Lower lobe of right lung (tissue), 2 donors: ENCODE measurements around the gene PPHLN1. TPM values are rescaled to one million over a fixed set of nuclear protein-coding genes. Genes with fewer than 3 reads are reported as not detected.
"Not testable (repeated sequence)": the region's sequence is repeated elsewhere in the genome, so short reads cannot be mapped to it uniquely, and the experiment has no call there.

Experiments
- ATAC-seq, 2 donors: fragments of 200-7000 bp; cut with Tn5 transposase; one replicate each; pipeline ENCODE4 v1.9.1; 2020 to 2022; ENCODE audit warnings: mild to moderate bottlenecking in 2 of 2, moderate library complexity in 2 of 2
- DNase-seq: peaks from one replicate; pipeline ENCODE4 v3.0.0-alpha.2; 2020
- H3K27ac ChIP-seq: fragments of 200-600 bp; one replicate; pipeline ENCODE4 v1.8.0; 2022
- H3K27me3 ChIP-seq: fragments of 200-600 bp; one replicate; pipeline ENCODE4 v1.8.0; 2022; ENCODE audit warnings: low read depth
- H3K36me3 ChIP-seq: fragments of 200-600 bp; one replicate; pipeline ENCODE4 v1.8.0; 2022; ENCODE audit warnings: mild to moderate bottlenecking
- H3K4me1 ChIP-seq: fragments of 200-600 bp; one replicate; pipeline ENCODE4 v1.8.0; 2022
- H3K4me3 ChIP-seq: fragments of 200-600 bp; one replicate; pipeline ENCODE4 v1.8.0; 2022; ENCODE audit warnings: mild to moderate bottlenecking
- H3K9me3 ChIP-seq: fragments of 200-600 bp; one replicate; pipeline ENCODE4 v1.8.0; 2022
- intact Hi-C: fragments of 100-400 bp; cut with DNase I; formaldehyde crosslinking; loops from one replicate; pipeline ENCODE4 v1.11.0; 2022
- total RNA-seq: library from RNA; stranded (reverse); fragmentation: NEBNext Ultra II Directional; extraction: Animal tissue kit (Norgen Biotek cat#: 25700); gene quantifications from one replicate; pipeline ENCODE4 v1.2.1, GENCODE V29; 2021
- TF ChIP-seq, protein P1 (sequence below): fragments of 200-600 bp; IDR thresholded peaks from one replicate; pipeline ENCODE4 v1.8.0; 2022; ENCODE audit warnings: antibody characterized with exemption, mild to moderate bottlenecking
- donor health status: DM: no; HTN: yes; CAD: no; lungs with severe emphysema.

PPHLN1 gene
- total RNA-seq, 1 donor from 2014 or later = 45.5 TPM

DNA sequence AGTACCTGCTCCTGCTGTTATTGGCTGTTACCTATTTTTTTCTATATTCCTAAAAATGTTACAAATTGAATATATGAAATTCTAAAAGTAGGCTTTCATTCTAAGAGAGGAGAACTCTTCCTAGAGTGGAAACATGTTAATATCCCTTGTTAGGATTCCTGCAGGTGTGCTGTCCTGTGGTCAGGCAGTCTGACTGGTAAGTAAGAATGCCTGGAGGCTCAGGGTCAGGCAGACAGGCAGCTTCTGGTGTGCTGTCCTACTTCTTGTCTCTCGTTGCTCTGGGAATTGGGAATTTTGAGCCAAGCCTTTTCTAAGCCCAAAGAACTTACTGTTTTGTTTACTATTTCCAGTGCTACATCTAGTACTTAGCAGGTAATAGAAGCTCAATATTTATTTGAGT is 10.3 kb downstream of the PPHLN1 start:
- intact Hi-C loops = loop anchor here (10.0 kb wide), 1 partner anchor 201 kb away; no protein-coding TSS in a partner anchor
- Histone ChIP-seq H3K27me3 (no peaks in the 10 kb centered on the region), H3K4me3 (no peak overlapping the region), H3K4me1 (no peaks in the 10 kb centered on the region), H3K36me3 (peaks cover 23% of the 10 kb centered on the region), H3K27ac (no peak overlapping the region), H3K9me3 (no peaks in the 10 kb centered on the region)
- ATAC-seq = no peak
- TF ChIP-seq, protein P1, sequence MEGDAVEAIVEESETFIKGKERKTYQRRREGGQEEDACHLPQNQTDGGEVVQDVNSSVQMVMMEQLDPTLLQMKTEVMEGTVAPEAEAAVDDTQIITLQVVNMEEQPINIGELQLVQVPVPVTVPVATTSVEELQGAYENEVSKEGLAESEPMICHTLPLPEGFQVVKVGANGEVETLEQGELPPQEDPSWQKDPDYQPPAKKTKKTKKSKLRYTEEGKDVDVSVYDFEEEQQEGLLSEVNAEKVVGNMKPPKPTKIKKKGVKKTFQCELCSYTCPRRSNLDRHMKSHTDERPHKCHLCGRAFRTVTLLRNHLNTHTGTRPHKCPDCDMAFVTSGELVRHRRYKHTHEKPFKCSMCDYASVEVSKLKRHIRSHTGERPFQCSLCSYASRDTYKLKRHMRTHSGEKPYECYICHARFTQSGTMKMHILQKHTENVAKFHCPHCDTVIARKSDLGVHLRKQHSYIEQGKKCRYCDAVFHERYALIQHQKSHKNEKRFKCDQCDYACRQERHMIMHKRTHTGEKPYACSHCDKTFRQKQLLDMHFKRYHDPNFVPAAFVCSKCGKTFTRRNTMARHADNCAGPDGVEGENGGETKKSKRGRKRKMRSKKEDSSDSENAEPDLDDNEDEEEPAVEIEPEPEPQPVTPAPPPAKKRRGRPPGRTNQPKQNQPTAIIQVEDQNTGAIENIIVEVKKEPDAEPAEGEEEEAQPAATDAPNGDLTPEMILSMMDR = no peak
- no peak for DNase-seq

DNA sequence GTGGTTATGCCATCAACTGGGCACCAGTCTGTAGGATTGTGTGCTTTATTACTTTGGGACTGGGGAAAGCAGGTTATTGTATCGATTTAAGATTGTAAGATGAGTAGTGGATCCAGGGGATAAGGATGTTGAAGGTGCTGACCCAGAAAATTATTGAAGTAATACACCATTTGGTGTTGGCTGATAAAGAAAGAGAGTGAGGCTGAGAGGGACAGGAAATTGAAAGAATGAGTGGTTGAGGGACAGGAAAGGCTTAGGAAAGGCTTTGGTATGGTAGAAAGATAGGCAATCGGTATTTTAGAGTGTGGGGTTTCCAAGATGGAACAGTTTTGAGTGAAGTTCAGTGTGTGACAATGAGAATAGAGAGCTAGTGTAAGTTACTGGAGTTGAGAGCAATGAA is 12.3 kb downstream of the PPHLN1 start:
- peaks cover 20% of the 10 kb centered on the region for H3K36me3 ChIP-seq
- DNase-seq (no peak), ATAC-seq (no peak)
- no peak overlapping the region for H3K27ac ChIP-seq
- H3K27me3 ChIP-seq = no peaks in the 10 kb centered on the region
- TF ChIP-seq, protein P1 = no peak
- H3K9me3 ChIP-seq = no peaks in the 10 kb centered on the region
- no peaks in the 10 kb centered on the region for H3K4me1 ChIP-seq
- intact Hi-C loops = loop anchor here (10.0 kb wide), 1 partner anchor 203 kb away; no protein-coding TSS in a partner anchor
- H3K4me3 ChIP-seq = no peak overlapping the region

DNA sequence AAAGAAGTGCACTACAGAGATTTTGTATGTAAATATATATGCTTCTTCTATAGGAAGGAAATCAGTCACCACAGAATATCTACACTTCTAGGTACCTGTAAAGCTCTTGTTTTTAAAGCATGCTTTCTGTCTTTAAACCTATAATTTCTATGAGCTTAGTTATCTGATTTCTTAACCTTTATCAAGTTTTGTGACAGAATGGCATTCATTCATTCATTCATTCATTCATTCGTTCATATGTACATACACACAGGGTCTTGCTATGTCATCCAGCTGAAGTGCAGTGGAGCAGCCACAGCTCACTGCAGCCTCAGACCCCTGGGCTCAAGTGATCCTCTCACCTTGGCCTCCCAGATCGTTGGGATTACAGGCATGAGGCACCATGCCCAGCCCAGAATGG is 16.1 kb downstream of the PPHLN1 start:
- TF ChIP-seq, protein P1 = no peak
- ATAC-seq (no peak), DNase-seq (no peak)
- no peaks in the 10 kb centered on the region for H3K27me3 ChIP-seq
- no peak overlapping the region for H3K4me3 ChIP-seq
- no peaks in the 10 kb centered on the region for H3K4me1 ChIP-seq
- no peak overlapping the region for H3K27ac ChIP-seq
- H3K36me3 ChIP-seq = peaks cover 10% of the 10 kb centered on the region
- H3K9me3 ChIP-seq = no peaks in the 10 kb centered on the region
- intact Hi-C loops = no loop called here

DNA sequence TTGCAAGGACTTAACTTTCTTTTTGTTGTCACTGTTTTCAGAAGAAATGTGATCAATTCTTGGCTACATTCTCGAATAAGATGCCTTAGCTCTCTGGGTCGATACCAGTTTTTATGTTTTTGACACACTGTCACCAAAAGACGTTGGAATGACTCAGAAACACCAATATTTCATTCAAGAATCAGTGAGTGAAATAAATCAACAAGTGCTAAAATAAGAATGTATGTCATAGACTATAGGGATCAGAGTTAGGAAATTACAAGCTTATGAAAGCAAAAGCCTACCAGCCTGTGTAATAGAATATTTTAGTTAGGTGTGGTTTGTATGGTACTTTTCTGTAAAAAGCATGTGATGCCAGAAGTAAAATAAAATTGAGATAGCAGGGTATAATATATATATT is 17.8 kb downstream of the PPHLN1 start:
- no peak for ATAC-seq
- Histone ChIP-seq H3K4me3 (no peak overlapping the region), H3K27ac (no peak overlapping the region), H3K27me3 (no peaks in the 10 kb centered on the region), H3K36me3 (no peaks in the 10 kb centered on the region), H3K4me1 (no peaks in the 10 kb centered on the region), H3K9me3 (no peaks in the 10 kb centered on the region)
- TF ChIP-seq, protein P1 = no peak
- no peak for DNase-seq
- intact Hi-C loops = no loop called here

DNA sequence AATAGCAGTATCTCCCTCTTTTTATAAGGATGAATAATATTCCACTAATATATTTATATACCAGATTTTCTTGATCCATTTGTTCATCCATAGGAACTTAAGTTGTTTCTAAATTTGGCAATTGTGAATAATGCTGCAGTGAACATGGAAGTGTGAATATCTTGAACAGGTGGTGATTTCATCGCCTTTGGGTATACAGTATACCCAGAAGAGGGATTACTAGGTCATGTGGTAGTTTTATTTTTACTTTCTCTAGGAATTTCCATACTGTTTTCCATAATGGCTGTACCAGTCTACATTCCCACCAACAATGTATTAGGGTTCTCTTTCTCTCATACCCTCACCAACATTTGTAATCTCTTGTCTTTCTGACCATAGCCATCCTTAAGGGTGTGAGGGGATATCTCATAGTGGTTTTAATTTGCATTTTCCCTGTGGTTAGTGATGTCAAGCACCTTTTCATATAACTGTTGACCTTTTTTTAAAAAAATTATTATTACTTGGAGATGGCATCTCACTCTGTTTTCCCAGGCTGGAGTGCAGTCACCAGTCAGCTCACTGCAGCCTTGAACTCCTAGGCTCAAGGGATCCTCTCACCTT is 20.5 kb downstream of the PPHLN1 start:
- Histone ChIP-seq H3K4me3 (no peak overlapping the region), H3K9me3 (no peaks in the 10 kb centered on the region), H3K36me3 (no peaks in the 10 kb centered on the region), H3K4me1 (no peaks in the 10 kb centered on the region), H3K27ac (no peak overlapping the region), H3K27me3 (no peaks in the 10 kb centered on the region)
- DNase-seq = no peak
- TF ChIP-seq, protein P1 = no peak
- ATAC-seq = no peak
- intact Hi-C loops = no loop called here

DNA sequence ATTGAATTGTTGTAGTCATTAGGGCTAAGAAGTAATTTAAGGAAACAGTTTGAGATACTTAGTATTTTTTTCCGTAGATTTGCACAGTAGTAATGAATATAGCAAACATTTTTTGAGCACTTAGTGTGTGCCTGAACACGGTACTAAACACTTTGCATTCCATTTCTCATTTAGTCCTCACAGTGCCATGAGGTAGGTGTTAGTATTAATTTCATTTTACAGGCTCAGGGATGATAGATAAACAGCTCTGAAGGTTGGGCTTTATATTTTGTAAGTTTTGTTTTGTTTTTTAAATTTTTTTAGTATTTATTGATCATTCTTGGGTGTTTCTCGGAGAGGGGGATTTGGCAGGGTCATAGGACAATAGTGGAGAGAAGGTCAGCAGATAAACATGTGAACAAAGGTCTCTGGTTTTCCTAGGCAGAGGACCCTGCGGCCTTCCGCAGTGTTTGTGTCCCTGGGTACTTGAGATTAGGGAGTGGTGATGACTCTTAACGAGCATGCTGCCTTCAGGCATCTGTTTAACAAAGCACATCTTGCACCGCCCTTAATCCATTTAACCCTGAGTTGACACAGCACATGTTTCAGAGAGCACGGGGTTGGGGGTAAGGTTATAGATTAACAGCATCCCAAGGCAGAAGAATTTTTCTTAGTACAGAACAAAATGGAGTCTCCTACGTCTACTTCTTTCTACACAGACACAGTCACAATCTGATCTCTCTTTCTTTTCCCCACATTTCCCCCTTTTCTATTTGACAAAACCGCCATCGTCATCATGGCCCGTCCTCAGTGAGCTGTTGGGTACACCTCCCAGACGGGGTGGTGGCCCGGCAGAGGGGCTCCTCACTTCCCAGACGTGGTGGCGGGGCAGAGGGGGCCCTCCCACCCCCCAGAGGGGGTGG is 23.4 kb downstream of the PPHLN1 start:
- H3K36me3 ChIP-seq = peaks cover 16% of the 10 kb centered on the region
- DNase-seq, H3K27ac ChIP-seq, H3K4me1 ChIP-seq, intact Hi-C loops, H3K4me3 ChIP-seq, H3K27me3 ChIP-seq, H3K9me3 ChIP-seq: not testable (repeated sequence)
- ATAC-seq = peak in 1 of 2 donors; percentile 56

DNA sequence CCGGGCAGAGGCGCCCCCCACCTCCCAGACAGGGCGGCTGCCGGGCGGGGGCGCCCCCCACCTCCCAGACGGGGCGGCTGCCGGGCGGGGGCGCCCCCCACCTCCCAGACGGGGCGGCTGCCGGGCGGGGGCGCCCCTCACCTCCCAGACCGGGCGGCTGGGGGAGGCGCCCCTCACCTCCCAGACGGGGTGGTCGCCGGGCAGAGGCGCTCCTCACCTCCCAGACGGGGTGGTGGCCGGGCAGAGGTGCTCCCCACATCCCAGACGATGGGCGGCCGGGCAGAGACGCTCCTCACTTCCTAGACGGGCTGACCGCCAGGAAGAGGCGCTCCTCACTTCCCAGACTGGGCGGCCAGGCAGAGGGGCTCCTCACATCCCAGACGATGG is 24.0 kb downstream of the PPHLN1 start:
- intact Hi-C loops, H3K9me3 ChIP-seq: not testable (repeated sequence)

More for the DNA sequence above, 24.0 kb downstream of the PPHLN1 start:
- not testable (repeated sequence) for DNase-seq, H3K27ac ChIP-seq, ATAC-seq, H3K4me1 ChIP-seq, H3K4me3 ChIP-seq, H3K27me3 ChIP-seq
- H3K36me3 ChIP-seq = peaks cover 18% of the 10 kb centered on the region
